VCaP (cell line): ENCODE data around the gene PRKCB.
"Not testable (repeated sequence)": the region's sequence is repeated elsewhere in the genome, so short reads cannot be mapped to it uniquely, and the experiment has no call there.

Experiments used
- H3K27ac ChIP-seq: fragments of 450-650 bp; 2 replicates; pipeline ENCODE4 v1.5.1; 2017
- CTCF ChIP-seq: fragments of 450-650 bp; conservative IDR thresholded peaks from 2 replicates; pipeline ENCODE4 v1.5.1; 2017; ENCODE audit warnings: mild to moderate bottlenecking, moderate library complexity

The PRKCB gene

GRCh38 chr16:23907903-23908302, 72.1 kb downstream of the PRKCB start:
- no peak overlapping the region for H3K27ac ChIP-seq

GRCh38 chr16:23908790-23909189, 73.0 kb downstream of the PRKCB start:
- no peak overlapping the region for H3K27ac ChIP-seq
- TF ChIP-seq CTCF, result no peak

More at GRCh38 chr16:23907903-23908302, 72.1 kb downstream of the PRKCB start:
- TF ChIP-seq CTCF, result no peak

- no peak overlapping the region for H3K27ac ChIP-seq
These were observed 74.1 kb downstream of the PRKCB start for GRCh38 chr16:23909792-23910418.

GRCh38 chr16:23914946-23915530, 79.3 kb downstream of the PRKCB start:
- TF ChIP-seq CTCF, result no peak
- H3K27ac ChIP-seq, result no peak overlapping the region

More at GRCh38 chr16:23909792-23910418, 74.1 kb downstream of the PRKCB start:
- no peak for TF ChIP-seq CTCF

DNA sequence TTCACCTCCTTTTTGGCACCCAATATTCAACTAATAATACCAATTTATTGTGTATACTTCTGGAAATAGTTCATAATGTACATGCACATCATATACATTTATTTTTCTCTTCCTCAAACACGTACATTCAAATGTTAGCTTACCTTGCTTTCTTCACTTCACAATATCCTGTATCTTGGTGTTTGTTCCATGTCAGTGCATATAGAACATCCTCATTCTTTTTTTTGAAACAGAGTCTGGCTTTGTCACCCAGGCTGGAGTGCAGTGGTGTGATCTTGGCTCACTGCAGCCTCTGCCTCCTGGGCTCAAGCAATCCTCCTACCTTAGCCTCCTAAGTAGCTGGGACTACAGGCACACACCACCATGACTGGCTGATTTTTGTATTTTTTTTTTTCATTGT, 80.8 kb downstream of the PRKCB start:
- not testable (repeated sequence) for H3K27ac ChIP-seq

- no peak overlapping the region for H3K27ac ChIP-seq
- no peak for TF ChIP-seq CTCF
These were observed 81.8 kb downstream of the PRKCB start for GRCh38 chr16:23917621-23918020.

DNA sequence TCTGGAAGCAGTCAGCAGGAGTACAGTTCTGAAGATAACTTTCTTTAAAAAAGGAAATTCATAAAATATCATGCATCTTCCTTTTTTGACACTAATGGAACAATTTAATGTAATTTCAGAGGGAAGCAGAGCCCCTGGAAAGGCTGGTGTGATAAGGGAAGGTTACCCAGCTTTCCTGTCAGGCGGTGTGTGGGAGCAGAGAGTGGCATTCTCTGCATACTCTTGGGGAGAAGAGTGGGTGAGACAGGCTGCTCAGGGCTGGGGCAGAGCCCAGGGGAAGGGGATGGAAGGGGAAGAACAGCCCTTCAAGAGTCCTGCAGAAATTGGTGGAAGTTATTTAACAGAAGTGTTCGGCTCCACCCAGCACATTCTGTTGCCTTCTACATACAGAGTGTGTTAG, 84.7 kb downstream of the PRKCB start:
- TF ChIP-seq CTCF, result no peak
- H3K27ac ChIP-seq, result no peak overlapping the region

- no peak for TF ChIP-seq CTCF
- no peak overlapping the region for H3K27ac ChIP-seq
These were observed 85.1 kb downstream of the PRKCB start for GRCh38 chr16:23920899-23921298.
